ENCODE measurements around the gene PRRG2.

PRRG2 gene

GRCh38 chr19:49551531-49551930 lies 29.6 kb upstream of the PRRG2 start:
- Histone ChIP-seq H3K4me1 (ENCODE audit: insufficient read depth, low read length, poor library complexity, severe bottlenecking) (no peaks in the 10 kb centered on the region), H3K79me2 (ENCODE audit: insufficient read depth, low read length) (no peaks in the 10 kb centered on the region), H3K9me2 (replicated peaks; ENCODE audit: low read depth, low read length) (no peaks in the 10 kb centered on the region), H3K4me3 (ENCODE audit: low read length, poor library complexity, severe bottlenecking) (no peak overlapping the region), H2AFZ (ENCODE audit: low read length) (no peak overlapping the region), H3K9me3 (ENCODE audit: insufficient read depth, low read depth, low read length) (no peaks in the 10 kb centered on the region), H3K36me3 (ENCODE audit: insufficient read depth, low read length) (peaks cover 9% of the 10 kb centered on the region; the same call in 1 of the 2 replicates), H3K27me3 (ENCODE audit: insufficient read depth, low read length, poor library complexity, severe bottlenecking) (no peaks in the 10 kb centered on the region), H3K4me2 (ENCODE audit: low read depth, low read length, poor library complexity, severe bottlenecking) (no peak overlapping the region), H4K20me1 (ENCODE audit: insufficient read depth, low read length, poor library complexity, severe bottlenecking) (no peaks in the 10 kb centered on the region), H3K9ac (ENCODE audit: low read depth, low read length, poor library complexity, severe bottlenecking) (no peak overlapping the region), H3F3A (ENCODE audit: low read depth) (no peaks in the 10 kb centered on the region)
- TF ChIP-seq EZH2phosphoT487 (IDR thresholded peaks at IDR 0.05; ENCODE audit: borderline replicate concordance) (no peak), CTCF (conservative IDR thresholded peaks at IDR 0.05; ENCODE audit: low read length) (no peak)

GRCh38 chr19:49552749-49553148 lies 28.4 kb upstream of the PRRG2 start:
- Histone ChIP-seq H3K27me3 (ENCODE audit: insufficient read depth, low read length, poor library complexity, severe bottlenecking) (no peaks in the 10 kb centered on the region), H3K4me1 (ENCODE audit: insufficient read depth, low read length, poor library complexity, severe bottlenecking) (no peaks in the 10 kb centered on the region), H4K20me1 (ENCODE audit: insufficient read depth, low read length, poor library complexity, severe bottlenecking) (no peaks in the 10 kb centered on the region), H3F3A (ENCODE audit: low read depth) (no peaks in the 10 kb centered on the region), H3K36me3 (ENCODE audit: insufficient read depth, low read length) (peaks cover 22% of the 10 kb centered on the region; the same call in 1 of the 2 replicates), H2AFZ (ENCODE audit: low read length) (no peak overlapping the region), H3K4me3 (ENCODE audit: low read length, poor library complexity, severe bottlenecking) (no peak overlapping the region), H3K9me3 (ENCODE audit: insufficient read depth, low read depth, low read length) (no peaks in the 10 kb centered on the region), H3K9me2 (replicated peaks; ENCODE audit: low read depth, low read length) (no peaks in the 10 kb centered on the region), H3K9ac (ENCODE audit: low read depth, low read length, poor library complexity, severe bottlenecking) (no peak overlapping the region), H3K4me2 (ENCODE audit: low read depth, low read length, poor library complexity, severe bottlenecking) (no peak overlapping the region), H3K79me2 (ENCODE audit: insufficient read depth, low read length) (no peaks in the 10 kb centered on the region)
- TF ChIP-seq EZH2phosphoT487 (IDR thresholded peaks at IDR 0.05; ENCODE audit: borderline replicate concordance), result no peak

- Histone ChIP-seq H4K20me1 (ENCODE audit: insufficient read depth, low read length, poor library complexity, severe bottlenecking) (no peaks in the 10 kb centered on the region), H3K9me3 (ENCODE audit: insufficient read depth, low read depth, low read length) (no peaks in the 10 kb centered on the region), H2AFZ (ENCODE audit: low read length) (no peak overlapping the region), H3K27me3 (ENCODE audit: insufficient read depth, low read length, poor library complexity, severe bottlenecking) (no peaks in the 10 kb centered on the region), H3K4me3 (ENCODE audit: low read length, poor library complexity, severe bottlenecking) (no peak overlapping the region), H3F3A (ENCODE audit: low read depth) (no peaks in the 10 kb centered on the region), H3K79me2 (ENCODE audit: insufficient read depth, low read length) (no peaks in the 10 kb centered on the region), H3K4me1 (ENCODE audit: insufficient read depth, low read length, poor library complexity, severe bottlenecking) (no peaks in the 10 kb centered on the region), H3K9ac (ENCODE audit: low read depth, low read length, poor library complexity, severe bottlenecking) (no peak overlapping the region), H3K36me3 (ENCODE audit: insufficient read depth, low read length) (peaks cover 29% of the 10 kb centered on the region; the same call in 1 of the 2 replicates), H3K9me2 (replicated peaks; ENCODE audit: low read depth, low read length) (no peaks in the 10 kb centered on the region), H3K4me2 (ENCODE audit: low read depth, low read length, poor library complexity, severe bottlenecking) (no peak overlapping the region)
- TF ChIP-seq CTCF (conservative IDR thresholded peaks at IDR 0.05; ENCODE audit: low read length) (no peak), EZH2phosphoT487 (IDR thresholded peaks at IDR 0.05; ENCODE audit: borderline replicate concordance) (no peak)
Measured at GRCh38 chr19:49553451-49554271, 27.5 kb upstream of the PRRG2 start.
